H1 (cell line): ENCODE measurements around the gene CXCL1. TPM values are rescaled to one million over a fixed set of nuclear protein-coding genes. Genes with fewer than 3 reads are reported as not detected.

ENCODE experiments used
- CTCF ChIA-PET: fragments of 300-600 bp; sonication (Branson Sonifier 250); formaldehyde crosslinking; loops from one replicate; lab custom pipeline; 2021; ENCODE audit not compliant: partially characterized antibody; lab: Charles Lee
- POLR2A ChIA-PET: fragments of 300-600 bp; sonication (Branson Sonifier 250); formaldehyde crosslinking; loops from one replicate; lab custom pipeline; 2021; ENCODE audit warnings: inconsistent platforms; ENCODE audit not compliant: partially characterized antibody; lab: Charles Lee
- DNase-seq, 2 experiments: peaks; one replicate each; pipeline versions ENCODE4 v3.0.0 to v3.0.0-alpha.2; 2010 to 2022; ENCODE audit warnings: low spot score in 2 of 2, low read depth in 1 of 2, mixed read lengths in 1 of 2
- FAIRE-seq: peaks from 2 replicates; lab custom pipeline; 2011; peaks lifted over from hg19 to GRCh38; lab: Jason Lieb, UNC
- H2AFZ ChIP-seq: 2 replicates; pipeline ENCODE4 v1.8.1; 2012; ENCODE audit warnings: low read length, inconsistent platforms
- H2AK5ac ChIP-seq: 2 replicates; pipeline ENCODE4 v1.6.1; 2013; ENCODE audit warnings: low read depth, low read length
- H2BK120ac ChIP-seq: replicated peaks from 2 replicates; pipeline ENCODE3; 2013; ENCODE audit warnings: low read depth, low read length, inconsistent platforms
- H2BK12ac ChIP-seq: 2 replicates; pipeline ENCODE4 v1.6.1; 2013; ENCODE audit warnings: low read depth, low read length
- H2BK15ac ChIP-seq: 2 replicates; pipeline ENCODE4 v1.6.1; 2013; ENCODE audit warnings: low read length
- H2BK20ac ChIP-seq: 2 replicates; pipeline ENCODE4 v1.6.1; 2013; ENCODE audit warnings: low read length
- H2BK5ac ChIP-seq: 2 replicates; pipeline ENCODE4 v1.6.1; 2013; ENCODE audit warnings: low read depth, low read length
- H3K14ac ChIP-seq: 2 replicates; pipeline ENCODE4 v1.6.1; 2013; ENCODE audit warnings: inconsistent platforms; ENCODE audit not compliant: insufficient read length
- H3K18ac ChIP-seq: 2 replicates; pipeline ENCODE4 v1.6.1; 2013; ENCODE audit warnings: low read length; ENCODE audit errors: extremely low read depth
- H3K23ac ChIP-seq: 2 replicates; pipeline ENCODE4 v1.6.1; 2013; ENCODE audit warnings: inconsistent platforms; ENCODE audit not compliant: insufficient read length
- H3K23me2 ChIP-seq: 2 replicates; pipeline ENCODE4 v1.6.1; 2013; ENCODE audit warnings: low read depth, low read length
- H3K27ac ChIP-seq: 2 replicates; pipeline ENCODE4 v1.6.1; 2011; ENCODE audit warnings: low read depth, low read length, inconsistent platforms
- H3K27me3 ChIP-seq, 4 experiments: replicated peaks in 1 of 4; 1 replicate in 1 of 4; 2 replicates in 3 of 4; pipeline versions ENCODE4 v1.6.1 to v1.8.1; 2011 to 2013; ENCODE audit warnings: low read length in 3 of 4, mild to moderate bottlenecking in 3 of 4, inconsistent platforms in 2 of 4, mixed read lengths in 2 of 4, moderate library complexity in 1 of 4; ENCODE audit not compliant: control insufficient read depth in 3 of 4, insufficient read depth in 3 of 4; ENCODE audit errors: extremely low read depth in 1 of 4
- H3K36me3 ChIP-seq, 4 experiments: 2 replicates each; pipeline versions ENCODE4 v1.6.1 to v1.8.1; 2011 to 2013; ENCODE audit warnings: mild to moderate bottlenecking in 4 of 4, low read length in 3 of 4, moderate library complexity in 2 of 4, control low read depth in 1 of 4, inconsistent platforms in 1 of 4; ENCODE audit not compliant: insufficient read depth in 4 of 4, control insufficient read depth in 2 of 4
- H3K4ac ChIP-seq: replicated peaks from 2 replicates; pipeline ENCODE3; 2013; ENCODE audit warnings: low read length, low read depth, mixed read lengths, inconsistent platforms; ENCODE audit not compliant: insufficient read length
- H3K4me1 ChIP-seq, 4 experiments: replicated peaks in 1 of 4; 1 replicate in 1 of 4; 2 replicates in 3 of 4; pipeline versions ENCODE4 v1.6.1 to v1.8.1; 2011 to 2013; ENCODE audit warnings: low read length in 3 of 4, inconsistent platforms in 2 of 4, mixed read lengths in 1 of 4; ENCODE audit not compliant: insufficient read depth in 4 of 4, control insufficient read depth in 3 of 4
- H3K4me2 ChIP-seq, 2 experiments: 2 replicates each; pipeline versions ENCODE4 v1.6.1 to v1.8.1; 2011 to 2013; ENCODE audit warnings: low read depth in 2 of 2, low read length in 2 of 2, control low read depth in 1 of 2, inconsistent platforms in 1 of 2, mild to moderate bottlenecking in 1 of 2; ENCODE audit not compliant: insufficient read depth in 1 of 2
- H3K4me3 ChIP-seq, 4 experiments: fragments of 200-600, 300-600 bp in 1 of 4; sonication (generic), shearing (Covaris generic), sonication (Bioruptor Twin) in 1 of 4; 2 replicates each; pipeline versions ENCODE4 v1.5.1 to v1.8.1; 2011 to 2016; ENCODE audit warnings: low read length in 4 of 4, low read depth in 3 of 4, control low read depth in 2 of 4, inconsistent platforms in 2 of 4, mild to moderate bottlenecking in 2 of 4, mixed read lengths in 1 of 4, moderate library complexity in 1 of 4; ENCODE audit not compliant: insufficient read depth in 2 of 4; ENCODE audit errors: extremely low read depth in 1 of 4
- H3K56ac ChIP-seq: replicated peaks from 2 replicates; pipeline ENCODE3; 2013; ENCODE audit warnings: low read depth, mild to moderate bottlenecking, mixed read lengths, low read length, inconsistent platforms; ENCODE audit not compliant: insufficient read length
- H3K79me1 ChIP-seq: 2 replicates; pipeline ENCODE4 v1.6.1; 2013; ENCODE audit warnings: low read depth, low read length, control low read depth
- H3K79me2 ChIP-seq, 2 experiments: 2 replicates each; pipeline versions ENCODE4 v1.6.1 to v1.8.1; 2012 to 2013; ENCODE audit warnings: low read length in 2 of 2, mild to moderate bottlenecking in 2 of 2, inconsistent platforms in 1 of 2; ENCODE audit not compliant: insufficient read depth in 2 of 2, control insufficient read depth in 1 of 2
- H3K9ac ChIP-seq, 4 experiments: replicated peaks in 1 of 4; 1 replicate in 1 of 4; 2 replicates in 3 of 4; pipeline versions ENCODE4 v1.6.1 to v1.8.1; 2011 to 2013; ENCODE audit warnings: low read depth in 3 of 4, low read length in 3 of 4, control low read depth in 2 of 4, mild to moderate bottlenecking in 2 of 4, moderate library complexity in 2 of 4, inconsistent platforms in 1 of 4; ENCODE audit errors: extremely low read depth in 1 of 4
- H3K9me3 ChIP-seq, 2 experiments: 2 replicates each; pipeline versions ENCODE4 v1.6.1 to v1.8.1; 2012 to 2013; ENCODE audit warnings: mild to moderate bottlenecking in 2 of 2, moderate library complexity in 2 of 2, control low read depth in 1 of 2, inconsistent platforms in 1 of 2, low read depth in 1 of 2, low read length in 1 of 2, mixed read lengths in 1 of 2; ENCODE audit not compliant: insufficient read depth in 2 of 2
- H4K20me1 ChIP-seq, 2 experiments: replicated peaks in 1 of 2; 2 replicates each; pipeline versions ENCODE3 to v1.8.1; 2011 to 2013; ENCODE audit warnings: inconsistent platforms in 2 of 2, low read length in 2 of 2, mild to moderate bottlenecking in 1 of 2; ENCODE audit not compliant: insufficient read depth in 2 of 2, control insufficient read depth in 1 of 2
- H4K5ac ChIP-seq: 2 replicates; pipeline ENCODE4 v1.6.1; 2013; ENCODE audit warnings: low read length, low read depth, mixed read lengths, inconsistent platforms; ENCODE audit not compliant: insufficient read length
- H4K8ac ChIP-seq: 2 replicates; pipeline ENCODE4 v1.8.0; 2013; ENCODE audit warnings: mild to moderate bottlenecking, moderate library complexity, low read length, inconsistent platforms; ENCODE audit not compliant: insufficient read depth; ENCODE audit errors: extremely low read depth
- H4K91ac ChIP-seq: replicated peaks from 2 replicates; pipeline ENCODE3; 2013; ENCODE audit warnings: low read length, mixed read lengths, inconsistent platforms; ENCODE audit not compliant: insufficient read length
- CBX8 ChIP-seq: fragments of 300-800, 300-1000 bp; sonication (generic); IDR thresholded peaks from 2 replicates; pipeline ENCODE4 v1.7.1; 2016; ENCODE audit warnings: low read depth, low read length, borderline replicate concordance
- CTBP2 ChIP-seq: IDR thresholded peaks from 2 replicates; pipeline ENCODE4 v1.7.0; 2011; ENCODE audit warnings: borderline replicate concordance, mild to moderate bottlenecking, moderate library complexity, mixed read lengths, low read length; ENCODE audit not compliant: insufficient read depth, insufficient read length
- EP300 ChIP-seq, 2 experiments: IDR thresholded peaks; 1 replicate in 1 of 2; 2 replicates in 1 of 2; pipeline ENCODE4 v1.6.1; 2011 to 2012; ENCODE audit warnings: low read depth in 2 of 2, low read length in 2 of 2, mild to moderate bottlenecking in 2 of 2, borderline replicate concordance in 1 of 2, inconsistent platforms in 1 of 2, moderate library complexity in 1 of 2
- EZH2 ChIP-seq: fragments of 200-600 bp; sonication (generic); IDR thresholded peaks from 2 replicates; pipeline ENCODE4 v1.7.1; 2012; ENCODE audit warnings: low read depth, mild to moderate bottlenecking, moderate library complexity, low read length, inconsistent platforms; ENCODE audit not compliant: severe bottlenecking
- JUN ChIP-seq: IDR thresholded peaks from 2 replicates; pipeline ENCODE4 v1.6.1; 2011; ENCODE audit warnings: low read depth, mild to moderate bottlenecking, improper control_type of control experiment, low read length
- NRF1 ChIP-seq: IDR thresholded peaks from 2 replicates; pipeline ENCODE4 v1.6.1; 2011; ENCODE audit warnings: mild to moderate bottlenecking, low read depth, low read length, improper control_type of control experiment
- RXRA ChIP-seq: IDR thresholded peaks from 2 replicates; pipeline ENCODE4 v1.6.1; 2011; ENCODE audit warnings: low read depth, mild to moderate bottlenecking, low read length, moderate library complexity; ENCODE audit not compliant: insufficient read depth
- SP2 ChIP-seq: IDR thresholded peaks from 2 replicates; pipeline ENCODE4 v1.6.1; 2012; ENCODE audit warnings: mild to moderate bottlenecking, low read length, inconsistent platforms
- SP4 ChIP-seq: IDR thresholded peaks from 2 replicates; pipeline ENCODE4 v1.6.1; 2012; ENCODE audit warnings: low read length, inconsistent platforms
- WGBS, 2 experiments: shearing (Covaris generic) in 1 of 2; methylation state at CpG; one replicate each; pipeline versions ENCODE4 v1.1.6 to v1.1.7; 2013 to 2015; ENCODE audit warnings: low lambda C conversion rate in 2 of 2, mixed read lengths in 2 of 2, inconsistent platforms in 1 of 2, low coverage in 1 of 2, missing lambda C conversion rate in 1 of 2; ENCODE audit not compliant: insufficient replicate concordance in 2 of 2, insufficient coverage in 1 of 2, insufficient read length in 1 of 2; ENCODE audit errors: extremely low coverage in 1 of 2, missing lambda C conversion rate in 1 of 2; 5-methylcytosine and 5-hydroxymethylcytosine counted together
- polyA plus RNA-seq, 7 experiments: library from polyadenylated mRNA; depleted of rRNA in 3 of 7; stranded (reverse) in 5 of 7; unstranded in 2 of 7; fragments of >200 nt in 5 of 7; fragments of 200-250 nt in 2 of 7; gene quantifications; 1 replicate in 5 of 7; 2 replicates in 1 of 7; 4 replicates in 1 of 7; pipeline versions ENCODE4 v1.2.1 to v1.2.3, GENCODE V29; 2011 to 2013; ENCODE audit warnings: missing spikeins in 2 of 7, mixed read lengths in 2 of 7
- total RNA-seq: library from RNA; stranded (reverse); fragmentation: NEBNext Ultra II Directional; extraction: Animal tissue kit (Norgen Biotek cat#: 25700); gene quantifications from 2 replicates; pipeline ENCODE4 v1.2.1, GENCODE V29; 2021
- TF ChIP-seq, protein P1 (sequence below), 3 experiments: IDR thresholded peaks; 1 replicate in 2 of 3; 2 replicates in 1 of 3; pipeline versions ENCODE4 v1.5.1 to v1.6.1; 2011; ENCODE audit warnings: low read length in 3 of 3, mild to moderate bottlenecking in 3 of 3, inconsistent platforms in 2 of 3, low read depth in 1 of 3, moderate library complexity in 1 of 3; ENCODE audit not compliant: insufficient read depth in 1 of 3; ENCODE audit errors: control extremely low read depth in 1 of 3

The CXCL1 gene
- total and polyA plus RNA-seq, 2 of the 8 experiments (the other 6 are each of a cell fraction or from before 2014, with no cell fraction given) = 0.77 to 0.80 TPM

DNA sequence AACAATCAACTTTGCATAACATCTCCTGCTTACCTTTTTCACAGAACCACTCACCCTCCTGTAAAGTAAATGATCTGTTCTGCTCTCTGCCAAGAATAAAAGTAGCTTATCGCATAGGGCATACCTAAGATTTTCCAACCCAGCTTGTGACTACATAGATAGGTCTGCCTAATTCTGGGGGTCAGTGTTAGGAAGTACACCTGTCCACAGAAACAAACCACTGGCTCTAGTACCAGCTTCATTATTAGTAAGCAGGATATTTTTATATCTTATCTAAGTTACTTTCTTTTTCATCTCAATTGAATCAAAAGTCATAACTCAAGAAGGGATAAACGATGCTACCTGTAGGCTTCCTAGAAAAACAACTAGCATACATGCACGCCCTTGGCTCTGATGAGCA is 23.8 kb downstream of the CXCL1 start:
- H2BK20ac ChIP-seq = no peak overlapping the region
- DNase-seq (no peak), FAIRE-seq (no peak)
- no peak overlapping the region for H2BK5ac ChIP-seq
- no peak overlapping the region for H3K9ac ChIP-seq
- H3K4me1 ChIP-seq = no peaks in the 10 kb centered on the region
- no peaks in the 10 kb centered on the region for H3K36me3 ChIP-seq
- H3K18ac ChIP-seq = no peak overlapping the region
- no peak overlapping the region for H3K4me2 ChIP-seq
- H3K27ac ChIP-seq = no peak overlapping the region
- CTCF ChIA-PET = interaction anchor here (1.0 to 1.7 kb wide), 2 partner anchors 11 to 29 kb away, joined by 4 to 6 read pairs; no protein-coding TSS in a partner anchor
- H3K27me3 ChIP-seq = no peaks in the 10 kb centered on the region
- H3K14ac ChIP-seq = no peak overlapping the region
- no peak overlapping the region for H3K56ac ChIP-seq
- H3K79me2 ChIP-seq = no peaks in the 10 kb centered on the region
- no peaks in the 10 kb centered on the region for H3K79me1 ChIP-seq
- 70% methylated on average over 3 of the region's 3 CpGs; no CpG with 5 or more reads in 1 of the 2 experiments for WGBS, 2 experiments
- H3K9me3 ChIP-seq = no peaks in the 10 kb centered on the region
- no peak overlapping the region for H2BK120ac ChIP-seq
- no peak overlapping the region for H3K23ac ChIP-seq
- H2AK5ac ChIP-seq = no peak overlapping the region
- no peaks in the 10 kb centered on the region for H3K23me2 ChIP-seq
- no peak overlapping the region for H3K4ac ChIP-seq
- no peak overlapping the region for H4K8ac ChIP-seq
- 0 out of 2 replicates have a peak overlapping the region, but pooled peaks have one; percentile 55 for H2AFZ ChIP-seq
- H3K4me3 ChIP-seq = no peak overlapping the region
- H4K5ac ChIP-seq = no peak overlapping the region
- no peak overlapping the region for H4K91ac ChIP-seq
- H2BK12ac ChIP-seq = no peak overlapping the region
- no peak overlapping the region for H2BK15ac ChIP-seq
- POLR2A ChIA-PET = no interaction called here
- H4K20me1 ChIP-seq = no peaks in the 10 kb centered on the region
- TF ChIP-seq, protein P1, sequence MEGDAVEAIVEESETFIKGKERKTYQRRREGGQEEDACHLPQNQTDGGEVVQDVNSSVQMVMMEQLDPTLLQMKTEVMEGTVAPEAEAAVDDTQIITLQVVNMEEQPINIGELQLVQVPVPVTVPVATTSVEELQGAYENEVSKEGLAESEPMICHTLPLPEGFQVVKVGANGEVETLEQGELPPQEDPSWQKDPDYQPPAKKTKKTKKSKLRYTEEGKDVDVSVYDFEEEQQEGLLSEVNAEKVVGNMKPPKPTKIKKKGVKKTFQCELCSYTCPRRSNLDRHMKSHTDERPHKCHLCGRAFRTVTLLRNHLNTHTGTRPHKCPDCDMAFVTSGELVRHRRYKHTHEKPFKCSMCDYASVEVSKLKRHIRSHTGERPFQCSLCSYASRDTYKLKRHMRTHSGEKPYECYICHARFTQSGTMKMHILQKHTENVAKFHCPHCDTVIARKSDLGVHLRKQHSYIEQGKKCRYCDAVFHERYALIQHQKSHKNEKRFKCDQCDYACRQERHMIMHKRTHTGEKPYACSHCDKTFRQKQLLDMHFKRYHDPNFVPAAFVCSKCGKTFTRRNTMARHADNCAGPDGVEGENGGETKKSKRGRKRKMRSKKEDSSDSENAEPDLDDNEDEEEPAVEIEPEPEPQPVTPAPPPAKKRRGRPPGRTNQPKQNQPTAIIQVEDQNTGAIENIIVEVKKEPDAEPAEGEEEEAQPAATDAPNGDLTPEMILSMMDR (IDR thresholded peaks at IDR 0.05; ENCODE audit: control extremely low read depth in 1 of 3, insufficient read depth in 1 of 3, low read depth in 1 of 3, low read length in 3 of 3) = no peak
- TF ChIP-seq EZH2 (no peak), NRF1 (no peak), CTBP2 (no peak), SP4 (no peak), SP2 (no peak), CBX8 (no peak), EP300 (IDR thresholded peaks at IDR 0.05; ENCODE audit: borderline replicate concordance in 1 of 2, low read depth in 2 of 2, low read length in 2 of 2) (no peak), JUN (no peak), RXRA (no peak)
